ENCODE data around the gene STPG4.
A peak's percentile ranks its signal among the peaks of the same experiment; 100 is the strongest.

STPG4 gene

DNA sequence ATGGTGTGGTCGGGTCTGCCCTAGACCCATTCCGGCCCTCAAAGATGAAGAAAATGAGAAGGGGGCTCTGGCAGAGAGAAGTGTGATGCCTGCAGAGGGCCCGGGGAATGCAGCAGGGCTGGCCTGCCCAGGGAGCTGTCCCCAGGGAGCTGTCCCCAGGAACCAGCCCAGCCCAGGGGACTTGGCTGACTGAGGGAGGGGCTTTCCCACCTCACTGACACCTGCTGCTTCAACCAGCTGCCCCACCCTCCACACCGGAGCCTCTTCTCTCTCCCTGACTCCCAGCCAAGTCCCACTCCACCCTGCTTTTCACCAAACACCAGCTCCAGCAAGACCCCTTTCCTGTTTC lies 111.2 kb downstream of the STPG4 start:
- ChIA-PET CTCF (interaction anchor here (0.6 to 1.9 kb wide), 3 partner anchors 26 to 324 kb away, joined by 3 to 6 read pairs (median 3); no protein-coding TSS in a partner anchor), POLR2A (interaction anchor here (0.8 to 1.7 kb wide), 4 partner anchors 12 to 28 kb away, joined by 3 to 7 read pairs (median 4); no protein-coding TSS in a partner anchor)
- peaks cover 0 to 22% of the 10 kb centered on the region in 2 experiments; a peak in 1 of 3 replicates for H3K36me3 ChIP-seq (ENCODE audit: control insufficient read depth in 2 of 2, insufficient read depth in 1 of 2, low read length in 2 of 2)
- TF ChIP-seq ZIC2 (tag by site-specific recombination; IDR thresholded peaks at IDR 0.05) (0 out of 2 replicates have a peak, but pooled peaks have one; percentile 26), KLF17 (tag by site-specific recombination; IDR thresholded peaks at IDR 0.05) (peak; percentile 53; the same call in 1 of the 2 replicates), SCRT2 (tag by site-specific recombination; IDR thresholded peaks at IDR 0.05) (peak; percentile 43; the same call in 1 of the 2 replicates), ZNF121 (tag by site-specific recombination; IDR thresholded peaks at IDR 0.05) (no peak), ZNF645 (tag by site-specific recombination; IDR thresholded peaks at IDR 0.05) (no peak), HIC1 (tag by site-specific recombination; IDR thresholded peaks at IDR 0.05) (no peak), ZNF10 (tag by site-specific recombination; IDR thresholded peaks at IDR 0.05) (no peak)
- TF ChIP-seq, protein P1, sequence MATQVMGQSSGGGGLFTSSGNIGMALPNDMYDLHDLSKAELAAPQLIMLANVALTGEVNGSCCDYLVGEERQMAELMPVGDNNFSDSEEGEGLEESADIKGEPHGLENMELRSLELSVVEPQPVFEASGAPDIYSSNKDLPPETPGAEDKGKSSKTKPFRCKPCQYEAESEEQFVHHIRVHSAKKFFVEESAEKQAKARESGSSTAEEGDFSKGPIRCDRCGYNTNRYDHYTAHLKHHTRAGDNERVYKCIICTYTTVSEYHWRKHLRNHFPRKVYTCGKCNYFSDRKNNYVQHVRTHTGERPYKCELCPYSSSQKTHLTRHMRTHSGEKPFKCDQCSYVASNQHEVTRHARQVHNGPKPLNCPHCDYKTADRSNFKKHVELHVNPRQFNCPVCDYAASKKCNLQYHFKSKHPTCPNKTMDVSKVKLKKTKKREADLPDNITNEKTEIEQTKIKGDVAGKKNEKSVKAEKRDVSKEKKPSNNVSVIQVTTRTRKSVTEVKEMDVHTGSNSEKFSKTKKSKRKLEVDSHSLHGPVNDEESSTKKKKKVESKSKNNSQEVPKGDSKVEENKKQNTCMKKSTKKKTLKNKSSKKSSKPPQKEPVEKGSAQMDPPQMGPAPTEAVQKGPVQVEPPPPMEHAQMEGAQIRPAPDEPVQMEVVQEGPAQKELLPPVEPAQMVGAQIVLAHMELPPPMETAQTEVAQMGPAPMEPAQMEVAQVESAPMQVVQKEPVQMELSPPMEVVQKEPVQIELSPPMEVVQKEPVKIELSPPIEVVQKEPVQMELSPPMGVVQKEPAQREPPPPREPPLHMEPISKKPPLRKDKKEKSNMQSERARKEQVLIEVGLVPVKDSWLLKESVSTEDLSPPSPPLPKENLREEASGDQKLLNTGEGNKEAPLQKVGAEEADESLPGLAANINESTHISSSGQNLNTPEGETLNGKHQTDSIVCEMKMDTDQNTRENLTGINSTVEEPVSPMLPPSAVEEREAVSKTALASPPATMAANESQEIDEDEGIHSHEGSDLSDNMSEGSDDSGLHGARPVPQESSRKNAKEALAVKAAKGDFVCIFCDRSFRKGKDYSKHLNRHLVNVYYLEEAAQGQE (tag by site-specific recombination; IDR thresholded peaks at IDR 0.05) = peak; percentile 67
- H3K4me3 ChIP-seq (ENCODE audit: low read depth, low read length) = no peak overlapping the region
- no peaks in the 10 kb centered on the region for H3K9me3 ChIP-seq (ENCODE audit: control insufficient read depth, insufficient read depth, low read depth, low read length)
- no peaks in the 10 kb centered on the region for H3K4me1 ChIP-seq (ENCODE audit: control insufficient read depth, insufficient read depth, low read length)
- H3K27ac ChIP-seq (ENCODE audit: extremely low read depth, low read depth, low read length) = no peak overlapping the region

GRCh38 chr2:47043142-47043890 lies 111.8 kb downstream of the STPG4 start:
- Histone ChIP-seq H3K4me1 (ENCODE audit: control insufficient read depth, insufficient read depth, low read length) (no peaks in the 10 kb centered on the region), H3K36me3 (ENCODE audit: control insufficient read depth in 2 of 2, insufficient read depth in 1 of 2, low read length in 2 of 2) (peaks cover 0 to 22% of the 10 kb centered on the region in 2 experiments; a peak in 1 of 3 replicates), H3K9me3 (ENCODE audit: control insufficient read depth, insufficient read depth, low read depth, low read length) (no peaks in the 10 kb centered on the region), H3K4me3 (ENCODE audit: low read depth, low read length) (no peak overlapping the region), H3K27ac (ENCODE audit: extremely low read depth, low read depth, low read length) (no peak overlapping the region)
- POLR2A ChIA-PET = interaction anchor here (0.8 to 1.7 kb wide), 4 partner anchors 11 to 28 kb away, joined by 3 to 7 read pairs (median 4); no protein-coding TSS in a partner anchor
- CTCF ChIA-PET = interaction anchor here (0.6 to 1.9 kb wide), 3 partner anchors 27 to 324 kb away, joined by 3 to 6 read pairs (median 3); no protein-coding TSS in a partner anchor
- TF ChIP-seq PATZ1 (tag by site-specific recombination; IDR thresholded peaks at IDR 0.05) = 0 out of 2 replicates have a peak, but pooled peaks have one; percentile 23
- no peak for TF ChIP-seq ZSCAN23 (tag by site-specific recombination; IDR thresholded peaks at IDR 0.05)
- no peak for TF ChIP-seq ZNF157 (tag by site-specific recombination; IDR thresholded peaks at IDR 0.05)
- TF ChIP-seq HOXD13 (CRISPR knock-in tag; IDR thresholded peaks at IDR 0.05; ENCODE audit: borderline replicate concordance) = no peak
- 0 out of 2 replicates have a peak, but pooled peaks have one; percentile 15 for TF ChIP-seq PRDM10 (tag by site-specific recombination; IDR thresholded peaks at IDR 0.05)
- peak; percentile 53; the same call in 1 of the 2 replicates for TF ChIP-seq ZNF394 (tag by site-specific recombination; IDR thresholded peaks at IDR 0.05; ENCODE audit: borderline replicate concordance)
- no peak for TF ChIP-seq ZNF37A (tag by site-specific recombination; IDR thresholded peaks at IDR 0.05)
- 0 out of 2 replicates have a peak, but pooled peaks have one; percentile 11 for TF ChIP-seq SP7 (tag by site-specific recombination; IDR thresholded peaks at IDR 0.05)
- no peak for TF ChIP-seq KLF8 (tag by site-specific recombination; IDR thresholded peaks at IDR 0.05)
- peak; percentile 32; the same call in 1 of the 2 replicates for TF ChIP-seq ZNF341 (tag by site-specific recombination; IDR thresholded peaks at IDR 0.05; ENCODE audit: low read depth)
- TF ChIP-seq YY1 (tag by site-specific recombination; IDR thresholded peaks at IDR 0.05) = no peak

All from HEK293 (cell line).